Vagina (tissue), 2 donors: ENCODE results near the gene LEMD2. TPM values are rescaled to one million over a fixed set of nuclear protein-coding genes. Genes with fewer than 3 reads are reported as not detected.

Experiments
- DNase-seq, 2 donors: peaks; one replicate each; pipeline ENCODE4 v3.0.0-alpha.2; 2017; ENCODE audit errors: extremely low spot score in 2 of 2
- H3K27ac ChIP-seq: fragments of 200-600 bp; sonication (generic); one replicate; pipeline ENCODE4 v1.5.1; 2019
- H3K27me3 ChIP-seq: fragments of 200-600 bp; sonication (generic); one replicate; pipeline ENCODE4 v1.5.1; 2019
- H3K36me3 ChIP-seq, 2 donors: fragments of 200-600 bp; sonication (generic); one replicate each; pipeline ENCODE4 v1.5.1; 2017 to 2019
- H3K4me1 ChIP-seq: fragments of 200-600 bp; sonication (generic); one replicate; pipeline ENCODE4 v1.5.1; 2019
- H3K4me3 ChIP-seq, 2 donors: fragments of 200-600 bp; sonication (generic); 1 replicate in 1 of 2; 2 replicates in 1 of 2; pipeline ENCODE4 v1.5.1; 2016 to 2019
- H3K9me3 ChIP-seq: fragments of 200-600 bp; sonication (generic); one replicate; pipeline ENCODE4 v1.5.1; 2019
- CTCF ChIP-seq, 3 experiments: fragments of 450-650 bp in 2 of 3; fragments of 200-600 bp in 1 of 3; sonication (generic) in 1 of 3; IDR thresholded peaks; one replicate each; pipeline ENCODE4 v1.5.1; 2017 to 2019; ENCODE audit warnings: antibody characterized with exemption in 3 of 3, mild to moderate bottlenecking in 2 of 3, moderate library complexity in 2 of 3
- POLR2A ChIP-seq, 2 donors: fragments of 450-650 bp; IDR thresholded peaks; one replicate each; pipeline ENCODE4 v1.6.1; 2017; ENCODE audit warnings: antibody characterized with exemption in 2 of 2, mild to moderate bottlenecking in 2 of 2, moderate library complexity in 2 of 2
- POLR2AphosphoS5 ChIP-seq, 2 donors: sonication (generic); formaldehyde crosslinking; IDR thresholded peaks; one replicate each; pipeline ENCODE4 v1.9.0; 2017; ENCODE audit warnings: antibody characterized with exemption in 2 of 2, mild to moderate bottlenecking in 2 of 2, low read depth in 1 of 2; ENCODE audit not compliant: insufficient read depth in 1 of 2
- intact Hi-C: fragments of 100-400 bp; cut with DNase I; formaldehyde crosslinking; loops from one replicate; pipeline ENCODE4 v1.15.1; 2023
- total RNA-seq: library from RNA; depleted of rRNA; stranded (reverse); fragments of >200 nt; gene quantifications from one replicate; pipeline ENCODE4 v1.2.3, GENCODE V29; 2016

The LEMD2 gene
- 55.5 TPM for total RNA-seq

GRCh38 chr6:33788694-33789549 lies at the start of gene LEMD2:
Gene LEMD2, minus strand, starts transcription at chr6:33789130. Its CDS starts 14 bp downstream, at chr6:33789116.
- DNase-seq = peak in 1 of 2 donors; percentile 93
- TF ChIP-seq CTCF (IDR thresholded peaks at IDR 0.05) (peak in 1 of 3 experiments; percentile 34), POLR2A (IDR thresholded peaks at IDR 0.05) (peak; percentile 44 to 97), POLR2AphosphoS5 (IDR thresholded peaks at IDR 0.05; ENCODE audit: insufficient read depth in 1 of 2, low read depth in 1 of 2) (peak; percentile 74 to 84)
- peaks cover 0 to 9% of the 10 kb centered on the region in 2 donors for H3K36me3 ChIP-seq
- H3K9me3 ChIP-seq = no peaks in the 10 kb centered on the region
- intact Hi-C loops = no loop called here
- no peaks in the 10 kb centered on the region for H3K27me3 ChIP-seq
- peak within 1 kb of the TSS; percentile 97 for H3K27ac ChIP-seq
- peaks cover 38% of the 10 kb centered on the region for H3K4me1 ChIP-seq
- peak within 1 kb of the TSS; percentile 85 to 90 for H3K4me3 ChIP-seq

GRCh38 chr6:33837971-33838665 lies 49.2 kb upstream of the LEMD2 start:
- H3K4me1 ChIP-seq = peaks cover 30% of the 10 kb centered on the region
- no peak for TF ChIP-seq POLR2A (IDR thresholded peaks at IDR 0.05)
- TF ChIP-seq POLR2AphosphoS5 (IDR thresholded peaks at IDR 0.05; ENCODE audit: insufficient read depth in 1 of 2, low read depth in 1 of 2) = peak in 1 of 2 donors; percentile 20
- intact Hi-C loops = no loop called here
- no peak overlapping the region for H3K4me3 ChIP-seq
- H3K27ac ChIP-seq = no peak overlapping the region
- no peaks in the 10 kb centered on the region for H3K9me3 ChIP-seq
- H3K36me3 ChIP-seq = no peaks in the 10 kb centered on the region
- DNase-seq = no peak
- H3K27me3 ChIP-seq = no peaks in the 10 kb centered on the region

GRCh38 chr6:33836806-33837469 lies 48.0 kb upstream of the LEMD2 start:
- H3K4me1 ChIP-seq = peaks cover 30% of the 10 kb centered on the region
- no peak for DNase-seq
- intact Hi-C loops = no loop called here

GRCh38 chr6:33834401-33835392 lies 45.8 kb upstream of the LEMD2 start:
- intact Hi-C loops = no loop called here
- peaks cover 20% of the 10 kb centered on the region for H3K4me1 ChIP-seq
- H3K36me3 ChIP-seq = no peaks in the 10 kb centered on the region
- H3K27ac ChIP-seq = no peak overlapping the region
- TF ChIP-seq CTCF (IDR thresholded peaks at IDR 0.05) (no peak), POLR2AphosphoS5 (IDR thresholded peaks at IDR 0.05; ENCODE audit: insufficient read depth in 1 of 2, low read depth in 1 of 2) (no peak), POLR2A (IDR thresholded peaks at IDR 0.05) (no peak)
- no peak overlapping the region for H3K4me3 ChIP-seq
- H3K27me3 ChIP-seq = no peaks in the 10 kb centered on the region
- no peaks in the 10 kb centered on the region for H3K9me3 ChIP-seq
- DNase-seq = no peak

More at GRCh38 chr6:33836806-33837469, 48.0 kb upstream of the LEMD2 start:
- Histone ChIP-seq H3K4me3 (no peak overlapping the region), H3K27ac (no peak overlapping the region), H3K9me3 (no peaks in the 10 kb centered on the region), H3K36me3 (no peaks in the 10 kb centered on the region), H3K27me3 (no peaks in the 10 kb centered on the region)
- no peak for TF ChIP-seq POLR2A (IDR thresholded peaks at IDR 0.05)
- no peak for TF ChIP-seq POLR2AphosphoS5 (IDR thresholded peaks at IDR 0.05; ENCODE audit: insufficient read depth in 1 of 2, low read depth in 1 of 2)
- TF ChIP-seq CTCF (IDR thresholded peaks at IDR 0.05) = no peak
